Spinal cord (tissue), 4 donors: ENCODE measurements around the gene TEX28. TPM values are rescaled to one million over a fixed set of nuclear protein-coding genes. Genes with fewer than 3 reads are reported as not detected.

Experiments
- polyA plus RNA-seq, 2 donors: library from polyadenylated mRNA; unstranded; fragments of 120-200 nt; gene quantifications; one replicate each; pipeline ENCODE4 v1.2.1, GENCODE V29; 2013; ENCODE audit not compliant: insufficient read length in 2 of 2
- total RNA-seq, 2 donors: library from RNA; depleted of rRNA in 1 of 2; stranded (reverse); fragments of 120-200 nt in 1 of 2; fragments of >200 nt in 1 of 2; gene quantifications; one replicate each; pipeline versions ENCODE4 v1.2.3 to v1.2.4, GENCODE V29; 2013 to 2014

Gene TEX28
- total and polyA plus RNA-seq, 4 donors, result not detected

Other genes with a start within 250 kb of the TEX28 start
- gene MECP2, start 197.4 kb downstream of the TEX28 start, total RNA-seq, result 10 to 100 TPM; 30.7 to 37.7 TPM
- 10 to 100 TPM; 41.8 to 43.3 TPM for gene MECP2, start 197.4 kb downstream of the TEX28 start, polyA plus RNA-seq
- not detected for gene OPN1LW, start 150.9 kb downstream of the TEX28 start, total RNA-seq
- not detected for gene OPN1LW, start 150.9 kb downstream of the TEX28 start, polyA plus RNA-seq
- gene OPN1MW, start 112.5 kb downstream of the TEX28 start, total RNA-seq, result not detected
- not detected for gene OPN1MW, start 112.5 kb downstream of the TEX28 start, polyA plus RNA-seq
- gene OPN1MW2, start 75.4 kb downstream of the TEX28 start, total RNA-seq, result not detected
- not detected for gene OPN1MW2, start 75.4 kb downstream of the TEX28 start, polyA plus RNA-seq
- gene OPN1MW3, start 37.5 kb downstream of the TEX28 start, total RNA-seq, result not detected
- not detected for gene OPN1MW3, start 37.5 kb downstream of the TEX28 start, polyA plus RNA-seq
- gene TKTL1, start 671 bp upstream of the TEX28 start, total RNA-seq, result 10 to 100 TPM in 1 of 2 donors, 1 to 10 TPM in 1; 1.9 to 14.1 TPM
- gene TKTL1, start 671 bp upstream of the TEX28 start, polyA plus RNA-seq, result 10 to 100 TPM; 17.7 to 22.6 TPM
- gene FLNA, start 79.5 kb upstream of the TEX28 start, total RNA-seq, result 100 to 1,000 TPM; 187 to 384 TPM
- 100 to 1,000 TPM; 203 to 271 TPM for gene FLNA, start 79.5 kb upstream of the TEX28 start, polyA plus RNA-seq
- 10 to 100 TPM; 14.1 to 19.5 TPM for gene EMD, start 84.2 kb upstream of the TEX28 start, total RNA-seq
- gene EMD, start 84.2 kb upstream of the TEX28 start, polyA plus RNA-seq, result 10 to 100 TPM; 84.4 to 88.1 TPM
- gene RPL10, start 103.3 kb upstream of the TEX28 start, total RNA-seq, result 1,000 to 10,000 TPM; 1,775 to 3,365 TPM
- gene RPL10, start 103.3 kb upstream of the TEX28 start, polyA plus RNA-seq, result 1,000 to 10,000 TPM; 2,002 to 2,049 TPM
- 10 to 100 TPM; 13.4 to 24.6 TPM for gene DNASE1L1, start 114.1 kb upstream of the TEX28 start, total RNA-seq
- 10 to 100 TPM in 1 of 2 donors, 1 to 10 TPM in 1; 9.9 to 16.4 TPM for gene DNASE1L1, start 114.1 kb upstream of the TEX28 start, polyA plus RNA-seq
- gene TAFAZZIN, start 116.4 kb upstream of the TEX28 start, total RNA-seq, result 10 to 100 TPM; 12.2 to 30.0 TPM
- 10 to 100 TPM; 48.4 to 65.3 TPM for gene TAFAZZIN, start 116.4 kb upstream of the TEX28 start, polyA plus RNA-seq
- 10 to 100 TPM; 62.8 to 86.8 TPM for gene ATP6AP1, start 133.6 kb upstream of the TEX28 start, total RNA-seq
- 100 to 1,000 TPM; 196 to 208 TPM for gene ATP6AP1, start 133.6 kb upstream of the TEX28 start, polyA plus RNA-seq
- gene GDI1, start 142.0 kb upstream of the TEX28 start, total RNA-seq, result 100 to 1,000 TPM; 185 to 194 TPM
- gene GDI1, start 142.0 kb upstream of the TEX28 start, polyA plus RNA-seq, result 100 to 1,000 TPM; 674 to 688 TPM
- gene FAM50A, start 149.0 kb upstream of the TEX28 start, total RNA-seq, result 10 to 100 TPM; 17.9 to 47.5 TPM
- 10 to 100 TPM; 82.1 to 94.8 TPM for gene FAM50A, start 149.0 kb upstream of the TEX28 start, polyA plus RNA-seq
- gene PLXNA3, start 163.2 kb upstream of the TEX28 start, total RNA-seq, result 10 to 100 TPM; 13.3 to 22.5 TPM
- 100 to 1,000 TPM in 1 of 2 donors, 10 to 100 TPM in 1; 95.0 to 127 TPM for gene PLXNA3, start 163.2 kb upstream of the TEX28 start, polyA plus RNA-seq
- 10 to 100 TPM; 10.0 to 38.5 TPM for gene LAGE3, start 184.2 kb upstream of the TEX28 start, total RNA-seq
- gene LAGE3, start 184.2 kb upstream of the TEX28 start, polyA plus RNA-seq, result 10 to 100 TPM; 43.7 to 46.2 TPM
- gene UBL4A, start 191.5 kb upstream of the TEX28 start, total RNA-seq, result 10 to 100 TPM; 29.6 to 32.1 TPM
- gene UBL4A, start 191.5 kb upstream of the TEX28 start, polyA plus RNA-seq, result 10 to 100 TPM; 37.4 to 38.3 TPM
- gene SLC10A3, start 195.5 kb upstream of the TEX28 start, total RNA-seq, result 10 to 100 TPM in 1 of 2 donors, 1 to 10 TPM in 1; 4.9 to 13.9 TPM
- 10 to 100 TPM in 1 of 2 donors, 1 to 10 TPM in 1; 7.9 to 10.7 TPM for gene SLC10A3, start 195.5 kb upstream of the TEX28 start, polyA plus RNA-seq
- gene FAM3A, start 221.1 kb upstream of the TEX28 start, total RNA-seq, result 10 to 100 TPM; 16.1 to 32.7 TPM
- gene FAM3A, start 221.1 kb upstream of the TEX28 start, polyA plus RNA-seq, result 10 to 100 TPM; 47.2 to 60.3 TPM